GM21723 (cell line): ENCODE data around the gene TMED5.
A peak's percentile ranks its signal among the peaks of the same experiment; 100 is the strongest.
"Not testable (repeated sequence)": the region's sequence is repeated elsewhere in the genome, so short reads cannot be mapped to it uniquely, and the experiment has no call there.

Experiments
- ATAC-seq: cut with Tn5 transposase; IDR thresholded peaks from one replicate; pipeline ENCODE4 v1.9.1; 2021; ENCODE audit warnings: mild to moderate bottlenecking, moderate library complexity; ENCODE audit not compliant: unreplicated experiment

Gene TMED5

DNA sequence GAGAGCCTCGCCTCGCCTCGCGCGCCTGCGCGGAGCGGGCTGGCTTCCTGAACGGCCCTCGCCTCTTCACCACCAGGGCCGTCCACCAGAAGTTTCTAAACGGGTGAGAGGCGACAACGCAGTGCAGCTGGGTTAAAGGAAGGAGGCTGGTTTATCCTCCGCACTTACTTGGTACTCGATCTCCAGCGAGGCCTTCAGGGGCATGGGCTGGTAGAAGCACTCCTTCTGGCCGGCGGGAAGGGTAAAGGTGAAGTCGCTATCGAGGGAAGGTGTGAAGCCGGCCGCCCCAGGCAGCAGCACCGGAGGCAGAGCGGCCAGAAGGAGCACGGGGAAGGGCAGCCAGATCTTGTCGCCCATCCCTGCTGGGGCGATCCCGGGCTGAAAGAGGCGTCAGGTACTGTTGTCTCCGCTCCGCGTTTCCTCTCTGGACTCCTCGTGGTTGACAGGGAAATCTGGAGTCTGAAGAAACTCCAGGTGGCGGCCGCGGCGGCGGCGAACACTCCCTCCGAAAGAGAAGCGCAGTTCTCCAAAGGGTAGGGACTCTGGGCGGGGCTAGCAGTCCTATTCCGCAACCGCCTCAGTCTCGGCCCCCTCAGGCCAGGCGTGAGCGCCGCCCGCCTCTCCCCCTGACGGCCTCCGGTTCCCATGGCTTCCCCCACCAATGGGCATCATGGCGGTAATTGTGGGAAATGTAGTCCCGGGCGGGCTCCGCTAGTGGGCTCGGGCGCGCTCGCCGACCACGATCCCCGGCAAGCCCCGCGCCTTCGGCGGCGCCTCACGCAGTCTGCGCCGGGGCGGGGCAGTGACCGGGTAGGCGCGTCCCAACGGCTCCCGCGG is at the start of gene TMED5:
Gene TMED5 (minus strand): TSS at position 528 of the 837 bp plus-strand sequence. CDS start 171 bp downstream, at position 357.
- peak; percentile 87 for ATAC-seq

GRCh38 chr1:93223023-93223675 is 42.9 kb upstream of the TMED5 start:
- ATAC-seq: no peak

DNA sequence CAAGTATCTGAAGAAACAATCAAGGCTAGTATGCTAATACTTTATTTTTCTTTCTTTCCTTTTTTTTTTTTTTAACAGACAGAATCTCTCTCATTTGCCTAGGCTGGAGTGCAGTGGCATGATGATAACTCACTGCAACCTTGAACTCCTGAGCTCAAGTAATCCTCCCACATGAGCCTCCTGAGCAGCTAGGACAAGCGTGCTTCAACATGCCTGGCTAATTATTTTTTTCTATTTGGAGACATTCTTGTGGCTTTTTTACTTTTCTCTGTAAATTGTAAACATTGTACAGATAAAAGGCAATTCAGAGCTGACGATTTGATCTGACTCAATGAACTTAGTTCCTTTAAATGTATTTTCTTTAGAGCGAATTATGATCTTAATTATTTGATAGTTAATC is 41.7 kb upstream of the TMED5 start:
- no peak for ATAC-seq

DNA sequence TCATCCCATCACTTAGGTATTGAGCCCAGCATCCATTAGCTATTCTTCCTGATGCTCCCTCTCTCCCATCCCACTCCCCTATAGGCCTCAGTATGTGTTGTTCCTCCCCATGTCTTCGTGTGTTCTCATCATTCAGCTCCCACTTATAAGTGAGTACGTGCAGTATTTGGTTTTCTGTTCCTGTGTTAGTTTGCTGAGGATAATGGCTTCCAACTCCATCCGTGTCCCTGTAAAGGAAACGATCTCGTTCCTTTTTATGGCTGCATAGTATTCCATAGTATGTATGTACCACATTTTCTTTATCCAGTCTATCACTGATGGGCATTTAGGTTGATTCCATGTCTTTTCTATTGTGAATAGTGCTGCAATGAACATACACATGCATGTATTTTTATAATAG is 40.5 kb upstream of the TMED5 start:
- ATAC-seq: not testable (repeated sequence)

- ATAC-seq: peak; percentile 72
These were observed 39.2 kb upstream of the TMED5 start for GRCh38 chr1:93219443-93219842.

DNA sequence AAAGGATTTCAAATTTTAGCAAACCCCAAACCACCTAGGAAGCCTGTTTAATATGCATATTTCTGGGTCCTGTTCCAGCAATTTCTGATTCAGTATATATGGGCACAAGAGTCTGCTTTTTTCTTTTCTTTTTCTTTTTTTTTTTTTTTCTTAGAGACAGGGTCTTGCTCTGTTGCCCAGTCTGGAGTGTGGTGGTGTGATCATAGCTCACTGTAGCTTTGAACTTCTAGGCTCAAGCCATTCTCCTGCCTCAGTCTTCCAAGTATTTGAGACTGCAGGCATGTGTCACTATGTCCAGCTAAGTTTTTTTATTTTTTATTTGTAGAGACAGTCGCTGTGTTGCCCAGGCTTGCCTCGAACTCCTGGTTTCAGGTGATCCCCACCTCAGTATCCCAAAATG is 35.1 kb upstream of the TMED5 start:
- ATAC-seq: no peak

- no peak for ATAC-seq
These were observed 27.0 kb upstream of the TMED5 start for GRCh38 chr1:93207211-93207610.

DNA sequence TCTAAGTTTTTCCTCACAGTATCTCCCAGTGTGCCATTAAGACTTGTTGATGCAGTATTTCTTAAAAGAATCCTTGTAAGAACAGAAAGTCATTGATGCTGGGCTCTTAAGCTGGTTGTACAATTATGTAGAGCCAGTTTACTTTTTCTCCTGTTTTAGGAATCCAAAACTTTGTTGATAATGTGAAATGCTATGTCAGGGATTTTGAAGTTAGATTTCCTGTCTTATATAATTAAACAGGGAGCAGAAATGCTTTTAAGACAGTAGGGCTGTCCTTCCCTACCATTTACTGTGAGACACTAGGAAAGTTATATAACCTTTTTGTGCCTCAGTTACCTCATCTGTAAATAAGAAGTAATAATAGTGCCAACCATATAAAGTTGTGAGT is 26.3 kb upstream of the TMED5 start:
- no peak for ATAC-seq

GRCh38 chr1:93205892-93206566 is 25.8 kb upstream of the TMED5 start:
- no peak for ATAC-seq

DNA sequence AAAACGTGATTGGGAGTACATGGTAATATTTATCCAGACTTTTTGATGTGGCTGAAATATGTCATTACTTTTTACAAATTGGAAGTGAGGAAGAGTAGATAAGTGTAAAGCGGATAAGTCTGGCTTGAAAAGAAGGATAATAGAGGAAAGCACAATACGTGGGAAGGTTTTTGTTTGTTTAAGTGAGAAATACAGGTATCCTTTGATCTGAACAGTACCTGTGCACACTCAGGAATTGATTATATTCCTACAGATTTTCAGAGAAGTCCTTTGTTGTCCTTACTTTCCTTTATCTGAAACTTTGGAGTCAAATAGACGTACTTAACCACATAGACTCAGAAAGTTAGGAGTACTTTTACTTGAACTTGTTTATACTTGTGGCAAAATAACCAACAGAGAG is 20.5 kb upstream of the TMED5 start:
- no peak for ATAC-seq

DNA sequence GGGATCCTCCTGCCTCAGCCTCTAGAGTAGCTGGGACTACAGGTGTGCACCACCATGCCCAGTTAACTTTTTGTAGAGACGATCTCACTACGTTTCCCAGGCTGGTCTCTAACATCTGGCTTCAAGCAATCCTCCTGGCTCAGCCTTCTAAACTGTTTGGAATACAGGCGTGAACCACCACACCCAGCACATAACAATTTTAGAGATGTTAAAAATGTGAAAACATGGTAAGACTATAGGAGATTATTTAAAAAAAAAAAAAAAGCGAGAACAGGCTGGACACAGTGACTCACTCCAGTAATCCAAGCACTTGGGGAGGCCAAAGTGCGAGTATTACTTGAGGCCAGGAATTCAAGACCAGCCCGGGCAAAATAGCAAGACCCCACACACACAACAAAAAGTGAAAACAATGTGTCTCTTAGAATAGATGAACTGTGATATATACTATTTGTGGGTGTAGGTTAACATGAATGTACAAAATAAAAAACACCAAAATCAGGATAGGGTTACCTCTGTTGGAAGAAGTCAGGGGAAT is 19.9 kb upstream of the TMED5 start:
- no peak for ATAC-seq

- ATAC-seq: no peak
These were observed 18.9 kb upstream of the TMED5 start for GRCh38 chr1:93199150-93199549.

DNA sequence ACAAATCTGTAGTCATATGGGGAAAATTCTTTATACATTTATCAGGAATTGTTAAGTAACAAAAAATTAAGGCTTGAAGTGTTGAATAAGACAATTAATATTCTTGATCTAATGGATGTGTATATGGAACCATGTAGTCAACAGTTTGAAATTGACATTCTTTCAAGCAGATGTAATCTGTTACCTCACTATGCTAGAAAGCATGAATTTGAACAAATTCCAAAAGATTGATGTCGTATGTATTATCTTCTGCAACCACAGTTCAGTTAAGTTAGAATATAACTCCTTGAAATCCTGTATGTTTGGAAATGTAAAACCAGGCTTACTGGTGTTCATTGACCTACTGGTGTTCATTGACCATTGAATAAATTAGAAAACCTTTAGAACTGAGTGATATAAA is 16.4 kb upstream of the TMED5 start:
- ATAC-seq: no peak

DNA sequence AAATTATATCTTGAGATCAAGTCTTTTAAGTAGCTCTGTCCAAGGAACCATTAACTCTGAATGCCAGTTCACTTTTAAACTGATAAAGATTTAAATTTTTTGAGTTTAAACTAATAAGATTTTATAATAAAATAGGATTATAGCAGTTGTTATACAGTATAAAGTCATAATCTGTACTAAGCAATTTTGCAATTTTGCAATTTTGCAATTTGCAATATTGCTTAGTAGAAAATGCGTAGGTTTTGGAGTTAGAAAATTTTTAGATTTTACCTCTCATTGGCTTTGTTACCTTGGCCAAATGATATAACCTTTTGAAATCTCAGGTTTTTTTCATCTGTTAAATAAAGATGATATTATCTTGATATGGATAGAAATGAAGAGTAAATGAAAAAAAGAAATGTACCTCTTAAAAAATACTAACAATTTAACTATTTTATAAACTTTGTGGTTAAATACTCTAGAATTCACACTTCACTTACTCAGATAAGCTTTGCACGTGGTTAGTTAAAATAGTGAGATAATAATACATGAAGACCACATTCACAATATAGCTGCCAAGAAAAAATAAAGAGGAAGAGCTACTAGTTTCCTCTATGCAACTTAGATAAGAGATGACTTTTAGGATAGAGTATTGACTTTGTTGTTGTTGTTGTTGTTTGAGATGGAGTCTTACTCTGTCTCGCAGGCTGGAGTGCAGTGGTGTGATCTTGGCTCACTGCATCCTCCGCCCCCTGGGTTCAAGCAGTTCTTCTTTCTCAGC is 14.2 kb upstream of the TMED5 start:
- no peak for ATAC-seq

DNA sequence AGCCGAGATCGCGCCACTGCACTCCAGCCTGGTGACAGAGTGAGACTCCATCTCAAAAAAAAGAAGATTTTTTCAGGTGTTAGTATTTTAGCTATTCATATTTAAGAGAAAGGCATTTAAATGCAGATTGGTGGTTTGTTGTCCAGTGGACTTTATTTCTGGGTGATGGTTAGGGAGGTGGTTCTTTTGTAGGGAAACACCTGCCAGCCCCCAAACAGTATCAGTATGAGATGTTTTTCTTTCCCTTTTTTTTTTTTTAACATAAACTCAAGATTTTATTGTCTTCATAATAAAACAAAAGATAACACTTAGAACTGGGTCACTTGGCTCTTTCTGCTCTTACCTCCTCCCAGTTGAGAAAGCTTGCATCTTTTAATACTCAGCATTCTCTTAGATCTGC is 10.2 kb upstream of the TMED5 start:
- ATAC-seq: no peak

GRCh38 chr1:93186667-93187066 is 6.5 kb upstream of the TMED5 start:
- no peak for ATAC-seq

DNA sequence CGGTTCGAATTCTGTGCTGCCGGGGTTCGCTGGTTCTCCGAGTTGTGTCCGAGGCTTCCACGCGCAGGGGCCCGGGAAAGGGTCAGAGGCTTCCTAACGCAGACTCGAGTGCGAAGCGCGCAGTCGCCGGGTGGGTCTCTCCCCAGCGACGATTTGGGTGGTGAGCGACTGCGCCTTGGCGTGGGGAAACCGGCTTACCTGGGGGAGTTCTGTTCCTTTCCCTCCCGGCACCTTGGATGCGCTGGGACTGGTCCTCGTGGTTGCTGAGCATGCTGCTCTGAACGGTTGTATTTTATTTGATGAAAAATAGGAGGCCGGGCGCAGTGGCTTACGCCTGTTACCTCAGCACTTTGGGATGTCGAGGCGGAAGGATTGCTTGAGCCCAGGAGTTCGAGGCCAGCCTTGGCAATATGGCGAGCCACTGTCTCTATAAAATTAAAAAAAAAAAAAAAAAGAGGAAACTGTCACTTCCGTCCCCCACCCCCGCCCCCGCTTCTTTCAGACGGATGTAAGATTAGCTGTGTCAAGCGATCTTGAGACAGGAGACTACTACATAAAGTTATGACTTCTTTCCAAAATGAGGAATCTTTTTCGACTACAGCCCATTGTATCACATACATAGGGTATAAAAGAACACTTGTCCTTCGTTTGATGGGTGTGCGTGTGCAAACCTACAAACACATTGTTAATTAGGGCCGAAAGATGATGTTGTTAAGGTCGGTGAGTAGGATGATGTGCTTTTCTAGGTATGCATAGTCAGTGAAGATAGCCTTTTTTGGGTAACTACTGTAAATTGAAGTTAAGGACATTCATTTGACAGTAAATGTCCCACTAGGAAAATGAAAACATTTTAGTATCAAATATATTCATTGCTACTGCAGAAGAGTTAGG is 755 bp upstream of the TMED5 start, which contains the start of gene CCDC18:
Gene CCDC18 (plus strand): TSS at position 2 of the 891 bp plus-strand sequence. CDS start 2,638 bp downstream, outside the sequence.
- ATAC-seq: peak; percentile 19

DNA sequence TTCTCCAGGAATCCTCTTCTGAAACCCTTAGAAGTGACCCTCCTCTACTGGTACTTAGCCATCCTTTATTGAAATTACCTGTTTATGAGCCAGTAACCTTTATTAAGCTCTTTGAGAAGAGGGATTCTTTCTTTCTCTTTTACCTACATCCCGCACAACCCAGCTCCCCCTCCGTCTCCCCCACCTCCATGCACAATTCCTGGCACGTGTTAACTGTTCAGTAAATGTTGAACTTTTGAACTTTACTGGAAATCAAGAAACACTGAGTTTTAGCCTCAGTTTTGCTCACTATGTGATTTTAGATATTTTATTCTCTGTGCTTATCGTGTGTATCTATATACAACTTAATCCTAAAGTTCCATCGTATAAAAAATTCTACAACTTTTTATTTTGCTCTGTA is 1.8 kb downstream of the TMED5 start:
- ATAC-seq: no peak

DNA sequence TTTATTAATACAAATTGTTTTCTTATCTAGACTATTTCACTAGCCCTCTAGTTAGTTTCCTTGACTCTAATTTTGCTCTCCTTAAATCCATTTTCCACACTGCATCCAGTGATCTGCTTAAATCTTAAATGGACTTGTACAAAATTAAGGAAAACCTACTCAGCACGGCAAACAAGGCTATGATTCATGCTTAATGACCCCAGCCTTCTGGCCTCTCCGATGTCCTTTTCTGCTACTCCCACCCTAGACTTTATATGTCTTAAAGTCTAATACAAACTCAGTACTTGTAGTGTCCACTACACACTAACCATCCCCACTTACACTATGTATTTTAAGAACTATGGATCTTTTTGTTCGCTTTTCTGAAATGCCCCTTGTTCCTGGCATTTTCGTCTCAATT is 2.2 kb downstream of the TMED5 start:
- ATAC-seq: no peak

DNA sequence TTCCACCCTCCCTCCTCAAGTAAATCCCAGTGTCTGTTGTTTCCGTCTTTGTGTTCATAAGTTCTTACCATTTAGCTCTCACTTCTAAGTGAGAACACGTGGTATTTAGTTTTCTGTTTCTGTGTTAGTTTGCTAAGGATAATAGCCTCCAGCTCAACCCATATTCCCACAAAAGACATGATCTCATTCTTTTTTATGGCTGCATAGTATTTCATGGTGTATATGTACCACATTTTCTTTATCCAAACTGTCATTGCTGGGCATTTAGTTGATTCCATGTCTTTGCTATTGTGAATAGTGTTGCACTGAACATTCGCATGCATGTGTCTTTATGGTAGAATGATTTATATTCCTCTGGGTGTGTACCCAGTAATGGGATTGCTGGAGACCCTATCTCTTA is 5.6 kb downstream of the TMED5 start:
- ATAC-seq: not testable (repeated sequence)
